IMR-90 (cell line): ENCODE data around the gene PRL. TPM values are rescaled to one million over a fixed set of nuclear protein-coding genes. Genes with fewer than 3 reads are reported as not detected.

Source experiments
- ATAC-seq: fragments of 200-7000 bp; cut with Tn5 transposase; 2 replicates; pipeline ENCODE4 v1.9.1; 2020; ENCODE audit warnings: low read depth, mild to moderate bottlenecking, moderate library complexity
- BruUV-seq: library from RNA; stranded (reverse); fragments of 400-500 nt; replicated peaks from 2 replicates; lab custom pipeline; 2021; lab: Mats Ljungman, UMichigan
- CTCF ChIA-PET: fragments of 300-600 bp; formaldehyde crosslinking; extraction: SDS; loops from one replicate; lab custom pipeline; 2021; ENCODE audit warnings: antibody characterized with exemption; lab: Yijun Ruan, JAX
- POLR2A ChIA-PET: fragments of 300-600 bp; sonication (Branson Sonifier 250); formaldehyde crosslinking; loops from one replicate; lab custom pipeline; 2022; ENCODE audit warnings: antibody characterized with exemption; ENCODE audit not compliant: unreplicated experiment; lab: Charles Lee
- DNase-seq: peaks from one replicate; pipeline ENCODE4 v3.0.0; 2013
- H2AFZ ChIP-seq: replicated peaks from 2 replicates; pipeline ENCODE3; 2013; ENCODE audit warnings: low read length, mild to moderate bottlenecking; ENCODE audit not compliant: poor library complexity
- H2AK5ac ChIP-seq: 2 replicates; pipeline ENCODE4 v1.6.1; 2013; ENCODE audit warnings: low read depth, low read length, inconsistent platforms
- H2AK9ac ChIP-seq: replicated peaks from 2 replicates; pipeline ENCODE3; 2013; ENCODE audit warnings: mild to moderate bottlenecking, low read depth, low read length, moderate library complexity; ENCODE audit not compliant: poor library complexity
- H2BK120ac ChIP-seq: 2 replicates; pipeline ENCODE4 v1.6.1; 2013; ENCODE audit warnings: low read depth, low read length, inconsistent platforms
- H2BK15ac ChIP-seq: 3 replicates; pipeline ENCODE4 v1.6.1; 2013; ENCODE audit warnings: low read depth, low read length, inconsistent platforms
- H2BK20ac ChIP-seq: 2 replicates; pipeline ENCODE4 v1.6.1; 2013; ENCODE audit warnings: low read depth, mild to moderate bottlenecking, inconsistent platforms, low read length, moderate library complexity
- H2BK5ac ChIP-seq: 2 replicates; pipeline ENCODE4 v1.6.1; 2013; ENCODE audit warnings: mild to moderate bottlenecking, low read depth, low read length, inconsistent platforms; ENCODE audit not compliant: poor library complexity, severe bottlenecking
- H3K14ac ChIP-seq: replicated peaks from 2 replicates; pipeline ENCODE4 v1.6.1; 2013; ENCODE audit warnings: low read depth, low read length, inconsistent platforms
- H3K18ac ChIP-seq: 2 replicates; pipeline ENCODE4 v1.6.1; 2013; ENCODE audit warnings: low read depth, low read length, control low read depth
- H3K23ac ChIP-seq: 2 replicates; pipeline ENCODE4 v1.6.1; 2013; ENCODE audit warnings: low read depth, low read length, inconsistent platforms
- H3K27ac ChIP-seq: 2 replicates; pipeline ENCODE4 v1.5.1; 2013; ENCODE audit warnings: mild to moderate bottlenecking, control low read depth, low read length; ENCODE audit not compliant: insufficient read depth
- H3K27me3 ChIP-seq: 2 replicates; pipeline ENCODE4 v1.6.1; 2013; ENCODE audit warnings: low read length; ENCODE audit not compliant: control insufficient read depth, insufficient read depth
- H3K36me3 ChIP-seq: 2 replicates; pipeline ENCODE4 v1.6.1; 2013; ENCODE audit warnings: low read length, mixed read lengths; ENCODE audit not compliant: control insufficient read depth, insufficient read depth
- H3K4ac ChIP-seq: 2 replicates; pipeline ENCODE4 v1.6.1; 2013; ENCODE audit warnings: low read depth, low read length, inconsistent platforms
- H3K4me1 ChIP-seq: 2 replicates; pipeline ENCODE4 v1.6.1; 2013; ENCODE audit warnings: low read length, mixed read lengths; ENCODE audit not compliant: control insufficient read depth, insufficient read depth
- H3K4me2 ChIP-seq: 2 replicates; pipeline ENCODE4 v1.6.1; 2013; ENCODE audit warnings: low read depth, mild to moderate bottlenecking, control low read depth, low read length, moderate library complexity
- H3K4me3 ChIP-seq: 2 replicates; pipeline ENCODE4 v1.5.1; 2013; ENCODE audit warnings: low read depth, mild to moderate bottlenecking, control low read depth, low read length, moderate library complexity; ENCODE audit not compliant: insufficient read depth
- H3K56ac ChIP-seq: 2 replicates; pipeline ENCODE4 v1.6.1; 2013; ENCODE audit warnings: low read length, inconsistent platforms; ENCODE audit not compliant: insufficient read depth; ENCODE audit errors: extremely low read depth
- H3K79me1 ChIP-seq, 2 experiments: 2 replicates each; pipeline ENCODE4 v1.6.1; 2013; ENCODE audit warnings: low read length in 2 of 2, inconsistent platforms in 1 of 2, low read depth in 1 of 2
- H3K9ac ChIP-seq: 2 replicates; pipeline ENCODE4 v1.6.1; 2013; ENCODE audit warnings: low read depth, low read length, control low read depth
- H3K9me1 ChIP-seq: 2 replicates; pipeline ENCODE4 v1.6.1; 2013; ENCODE audit warnings: low read length, inconsistent platforms; ENCODE audit not compliant: insufficient read depth
- H3K9me3 ChIP-seq: 2 replicates; pipeline ENCODE4 v1.6.1; 2013; ENCODE audit warnings: low read length; ENCODE audit not compliant: control insufficient read depth, insufficient read depth
- H4K20me1 ChIP-seq: 2 replicates; pipeline ENCODE4 v1.6.1; 2013; ENCODE audit warnings: low read length, inconsistent platforms; ENCODE audit not compliant: insufficient read depth
- H4K5ac ChIP-seq: 2 replicates; pipeline ENCODE4 v1.6.1; 2013; ENCODE audit warnings: mild to moderate bottlenecking, low read depth, low read length, control low read depth
- H4K8ac ChIP-seq, 2 experiments: 2 replicates each; pipeline ENCODE4 v1.6.1; 2013; ENCODE audit warnings: low read depth in 2 of 2, low read length in 2 of 2, control low read depth in 1 of 2, inconsistent platforms in 1 of 2
- H4K91ac ChIP-seq: 2 replicates; pipeline ENCODE4 v1.6.1; 2013; ENCODE audit warnings: low read depth, low read length, inconsistent platforms; ENCODE audit not compliant: insufficient read depth
- BHLHE40 ChIP-seq: fragments of 150-350 bp; IDR thresholded peaks from 2 replicates; pipeline ENCODE4 v1.6.1; 2016; ENCODE audit warnings: mild to moderate bottlenecking, low read depth, low read length
- CEBPB ChIP-seq: IDR thresholded peaks from 2 replicates; pipeline ENCODE4 v1.6.1; 2012; ENCODE audit warnings: low read depth, low read length, improper control_type of control experiment
- CHD1 ChIP-seq: IDR thresholded peaks from 2 replicates; pipeline ENCODE4 v1.6.1; 2012; ENCODE audit warnings: low read depth, low read length, improper control_type of control experiment
- MAFK ChIP-seq: IDR thresholded peaks from 2 replicates; pipeline ENCODE4 v1.6.1; 2012; ENCODE audit warnings: low read depth, low read length, improper control_type of control experiment
- MXI1 ChIP-seq: IDR thresholded peaks from 2 replicates; pipeline ENCODE4 v1.6.1; 2012; ENCODE audit warnings: low read depth, mild to moderate bottlenecking, low read length, moderate library complexity, borderline replicate concordance
- POLR2A ChIP-seq: IDR thresholded peaks from 2 replicates; pipeline ENCODE4 v1.6.1; 2012; ENCODE audit warnings: mild to moderate bottlenecking, low read depth, low read length
- RAD21 ChIP-seq: IDR thresholded peaks from 2 replicates; pipeline ENCODE4 v1.6.1; 2012; ENCODE audit warnings: low read length, improper control_type of control experiment
- SMC3 ChIP-seq: fragments of 150-350 bp; IDR thresholded peaks from 2 replicates; pipeline ENCODE4 v1.6.1; 2016; ENCODE audit warnings: low read depth, mild to moderate bottlenecking, antibody characterized with exemption, low read length, moderate library complexity
- dilution Hi-C: fragments of 300-500 bp; cut with HindIII; formaldehyde crosslinking; loops from one replicate; pipeline ENCODE4 v1.14.3; 2018; ENCODE audit warnings: low sequenced_read_pairs; ENCODE audit not compliant: unreplicated experiment
- in situ Hi-C: fragments of 300-500 bp; cut with MboI; formaldehyde crosslinking; loops from 3 replicates; pipeline ENCODE4 v1.14.3; 2019; ENCODE audit warnings: low sequenced_read_pairs, inconsistent platforms, mixed read lengths
- intact Hi-C: fragments of 100-400 bp; cut with micrococcal nuclease; formaldehyde crosslinking; loops from 2 replicates; pipeline ENCODE4 v1.10.0; 2022
- polyA plus RNA-seq, 3 experiments: library from polyadenylated mRNA; depleted of rRNA; stranded (reverse); fragments of >200 nt; gene quantifications; 2 replicates each; pipeline ENCODE4 v1.2.3, GENCODE V29; 2012; ENCODE audit warnings: low replicate concordance in 1 of 3
- total RNA-seq: library from RNA; depleted of rRNA; stranded (reverse); fragments of >200 nt; gene quantifications from 2 replicates; pipeline ENCODE4 v1.2.3, GENCODE V29; 2012
- TF ChIP-seq, protein P1 (sequence below): fragments of 150-350 bp; IDR thresholded peaks from 2 replicates; pipeline ENCODE4 v1.6.1; 2017; ENCODE audit warnings: mild to moderate bottlenecking, antibody characterized with exemption, low read length, low read depth
- TF ChIP-seq, protein P2 (sequence below): conservative IDR thresholded peaks from 2 replicates; pipeline ENCODE4 v1.5.1; 2012; ENCODE audit warnings: mild to moderate bottlenecking, low read depth, low read length, improper control_type of control experiment
- TF ChIP-seq, protein P3 (sequence below): fragments of 150-350 bp; IDR thresholded peaks from 2 replicates; pipeline ENCODE4 v1.6.1; 2016; ENCODE audit warnings: low read depth, mild to moderate bottlenecking, low read length, moderate library complexity, borderline replicate concordance

The PRL gene
- total and polyA plus RNA-seq, 2 of the 4 experiments (the other 2 are of a cell fraction) = not detected

DNA sequence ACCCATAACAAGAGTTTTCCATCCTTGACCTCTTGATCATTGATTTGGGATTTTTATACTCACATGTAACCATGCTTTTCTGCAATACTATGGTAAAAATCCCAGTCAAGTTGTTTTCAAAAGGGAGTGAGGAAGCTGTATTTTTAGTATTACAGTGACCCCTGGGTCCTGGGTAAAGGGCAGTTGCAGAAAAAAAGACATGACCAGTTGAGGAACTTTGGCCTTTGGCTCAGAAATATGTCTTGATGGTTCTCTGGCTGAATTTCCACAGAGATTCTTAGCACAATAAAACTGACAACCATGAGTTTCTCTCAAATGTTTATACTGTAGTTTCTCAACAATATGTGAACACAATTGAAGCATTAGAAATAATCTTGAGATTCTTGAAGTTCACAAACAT, 28.6 kb upstream of the PRL start:
- no peak overlapping the region for H2AFZ ChIP-seq
- peak overlapping the region; percentile 1; the same call in 1 of the 2 replicates for H2BK120ac ChIP-seq
- H4K91ac ChIP-seq = no peak overlapping the region
- H4K5ac ChIP-seq = no peak overlapping the region
- TF ChIP-seq MXI1 (no peak), MAFK (no peak), SMC3 (no peak), RAD21 (no peak), CHD1 (no peak), BHLHE40 (no peak), POLR2A (no peak), CEBPB (no peak)
- TF ChIP-seq, protein P1, sequence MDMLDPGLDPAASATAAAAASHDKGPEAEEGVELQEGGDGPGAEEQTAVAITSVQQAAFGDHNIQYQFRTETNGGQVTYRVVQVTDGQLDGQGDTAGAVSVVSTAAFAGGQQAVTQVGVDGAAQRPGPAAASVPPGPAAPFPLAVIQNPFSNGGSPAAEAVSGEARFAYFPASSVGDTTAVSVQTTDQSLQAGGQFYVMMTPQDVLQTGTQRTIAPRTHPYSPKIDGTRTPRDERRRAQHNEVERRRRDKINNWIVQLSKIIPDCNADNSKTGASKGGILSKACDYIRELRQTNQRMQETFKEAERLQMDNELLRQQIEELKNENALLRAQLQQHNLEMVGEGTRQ = no peak
- TF ChIP-seq, protein P2, sequence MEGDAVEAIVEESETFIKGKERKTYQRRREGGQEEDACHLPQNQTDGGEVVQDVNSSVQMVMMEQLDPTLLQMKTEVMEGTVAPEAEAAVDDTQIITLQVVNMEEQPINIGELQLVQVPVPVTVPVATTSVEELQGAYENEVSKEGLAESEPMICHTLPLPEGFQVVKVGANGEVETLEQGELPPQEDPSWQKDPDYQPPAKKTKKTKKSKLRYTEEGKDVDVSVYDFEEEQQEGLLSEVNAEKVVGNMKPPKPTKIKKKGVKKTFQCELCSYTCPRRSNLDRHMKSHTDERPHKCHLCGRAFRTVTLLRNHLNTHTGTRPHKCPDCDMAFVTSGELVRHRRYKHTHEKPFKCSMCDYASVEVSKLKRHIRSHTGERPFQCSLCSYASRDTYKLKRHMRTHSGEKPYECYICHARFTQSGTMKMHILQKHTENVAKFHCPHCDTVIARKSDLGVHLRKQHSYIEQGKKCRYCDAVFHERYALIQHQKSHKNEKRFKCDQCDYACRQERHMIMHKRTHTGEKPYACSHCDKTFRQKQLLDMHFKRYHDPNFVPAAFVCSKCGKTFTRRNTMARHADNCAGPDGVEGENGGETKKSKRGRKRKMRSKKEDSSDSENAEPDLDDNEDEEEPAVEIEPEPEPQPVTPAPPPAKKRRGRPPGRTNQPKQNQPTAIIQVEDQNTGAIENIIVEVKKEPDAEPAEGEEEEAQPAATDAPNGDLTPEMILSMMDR = no peak
- TF ChIP-seq, protein P3, sequence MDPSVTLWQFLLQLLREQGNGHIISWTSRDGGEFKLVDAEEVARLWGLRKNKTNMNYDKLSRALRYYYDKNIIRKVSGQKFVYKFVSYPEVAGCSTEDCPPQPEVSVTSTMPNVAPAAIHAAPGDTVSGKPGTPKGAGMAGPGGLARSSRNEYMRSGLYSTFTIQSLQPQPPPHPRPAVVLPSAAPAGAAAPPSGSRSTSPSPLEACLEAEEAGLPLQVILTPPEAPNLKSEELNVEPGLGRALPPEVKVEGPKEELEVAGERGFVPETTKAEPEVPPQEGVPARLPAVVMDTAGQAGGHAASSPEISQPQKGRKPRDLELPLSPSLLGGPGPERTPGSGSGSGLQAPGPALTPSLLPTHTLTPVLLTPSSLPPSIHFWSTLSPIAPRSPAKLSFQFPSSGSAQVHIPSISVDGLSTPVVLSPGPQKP = no peak
- peaks cover 16% of the 10 kb centered on the region for H3K4me1 ChIP-seq
- no peaks in the 10 kb centered on the region for H3K36me3 ChIP-seq
- no peak overlapping the region for H3K18ac ChIP-seq
- H3K9me3 ChIP-seq = no peaks in the 10 kb centered on the region
- H3K23ac ChIP-seq = no peak overlapping the region
- BruUV-seq = no TSS peak
- no peak overlapping the region for H2BK5ac ChIP-seq
- no peak overlapping the region for H3K4me3 ChIP-seq
- H3K79me1 ChIP-seq = no peaks in the 10 kb centered on the region
- no peak overlapping the region for H3K14ac ChIP-seq
- in situ Hi-C loops = no loop called here
- intact Hi-C loops = loop anchor here (10.0 kb wide), 1 partner anchor 549 kb away; no protein-coding TSS in a partner anchor
- no peak overlapping the region for H3K9ac ChIP-seq
- CTCF ChIA-PET = no interaction called here
- no peak overlapping the region for H2AK5ac ChIP-seq
- no peak overlapping the region for H3K4me2 ChIP-seq
- dilution Hi-C loops = no loop called here
- POLR2A ChIA-PET = no interaction called here
- H2BK20ac ChIP-seq = no peak overlapping the region
- no peak overlapping the region for H3K56ac ChIP-seq
- H2BK15ac ChIP-seq = no peak overlapping the region
- no peaks in the 10 kb centered on the region for H4K20me1 ChIP-seq
- ATAC-seq (no peak), DNase-seq (no peak)
- no peak overlapping the region for H2AK9ac ChIP-seq
- H3K9me1 ChIP-seq = no peaks in the 10 kb centered on the region; the same call in none of the 2 replicates
- no peak overlapping the region for H4K8ac ChIP-seq
- no peak overlapping the region for H3K27ac ChIP-seq
- H3K27me3 ChIP-seq = no peaks in the 10 kb centered on the region
- H3K4ac ChIP-seq = no peak overlapping the region
